Neutrophil (primary cell): ENCODE data around the gene BCAS3.

Source experiments
- H3K27ac ChIP-seq: fragments of 200-600 bp; sonication (generic); 2 replicates; pipeline ENCODE4 v1.5.1; 2016; ENCODE audit warnings: mild to moderate bottlenecking, moderate library complexity
- H3K27me3 ChIP-seq: fragments of 200-600 bp; sonication (generic); 2 replicates; pipeline ENCODE4 v1.6.0; 2016; ENCODE audit warnings: mild to moderate bottlenecking
- H3K36me3 ChIP-seq: fragments of 200-600 bp; sonication (generic); 2 replicates; pipeline ENCODE4 v1.5.1; 2017
- H3K4me1 ChIP-seq, 2 experiments: fragments of 200-600 bp in 1 of 2; sonication (generic) in 1 of 2; 1 replicate in 1 of 2; 2 replicates in 1 of 2; pipeline versions ENCODE4 v1.5.1 to v1.6.1; 2013 to 2016; ENCODE audit warnings: low read depth in 1 of 2, low read length in 1 of 2, mild to moderate bottlenecking in 1 of 2, moderate library complexity in 1 of 2; ENCODE audit not compliant: control insufficient read depth in 1 of 2, insufficient read depth in 1 of 2
- H3K4me3 ChIP-seq, 2 experiments: fragments of 200-600 bp in 1 of 2; sonication (generic) in 1 of 2; 1 replicate in 1 of 2; 2 replicates in 1 of 2; pipeline ENCODE4 v1.5.1; 2013 to 2016; ENCODE audit warnings: low read depth in 1 of 2, low read length in 1 of 2, mild to moderate bottlenecking in 1 of 2, moderate library complexity in 1 of 2
- H3K9me3 ChIP-seq: fragments of 200-600 bp; sonication (generic); 2 replicates; pipeline ENCODE4 v1.5.1; 2016
- TF ChIP-seq, protein P1 (sequence below): fragments of 200-600 bp; sonication (generic); IDR thresholded peaks from 2 replicates; pipeline ENCODE4 v1.5.1; 2016; ENCODE audit warnings: antibody characterized with exemption

The BCAS3 gene

DNA sequence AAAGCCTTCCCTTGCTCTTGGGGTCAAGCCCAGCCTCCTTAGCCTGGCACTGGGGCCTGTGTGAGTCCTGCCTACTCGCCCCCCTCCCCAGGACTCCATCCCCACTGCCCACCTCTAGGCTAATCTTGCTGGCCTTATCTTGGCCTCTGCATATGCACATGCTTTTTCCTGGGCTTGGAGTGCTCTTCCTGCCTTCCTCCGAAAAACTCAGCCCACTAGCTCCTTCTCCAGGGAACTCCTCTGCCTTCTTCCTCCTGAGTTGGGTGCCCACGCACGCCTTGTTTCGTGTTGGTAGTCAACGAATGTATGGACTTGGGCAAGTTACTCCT lies 738.5 kb downstream of the BCAS3 start:
- no peaks in the 10 kb centered on the region for H3K36me3 ChIP-seq
- no peaks in the 10 kb centered on the region for H3K9me3 ChIP-seq
- no peak overlapping the region for H3K27ac ChIP-seq
- H3K4me3 ChIP-seq = no peak overlapping the region
- TF ChIP-seq, protein P1, sequence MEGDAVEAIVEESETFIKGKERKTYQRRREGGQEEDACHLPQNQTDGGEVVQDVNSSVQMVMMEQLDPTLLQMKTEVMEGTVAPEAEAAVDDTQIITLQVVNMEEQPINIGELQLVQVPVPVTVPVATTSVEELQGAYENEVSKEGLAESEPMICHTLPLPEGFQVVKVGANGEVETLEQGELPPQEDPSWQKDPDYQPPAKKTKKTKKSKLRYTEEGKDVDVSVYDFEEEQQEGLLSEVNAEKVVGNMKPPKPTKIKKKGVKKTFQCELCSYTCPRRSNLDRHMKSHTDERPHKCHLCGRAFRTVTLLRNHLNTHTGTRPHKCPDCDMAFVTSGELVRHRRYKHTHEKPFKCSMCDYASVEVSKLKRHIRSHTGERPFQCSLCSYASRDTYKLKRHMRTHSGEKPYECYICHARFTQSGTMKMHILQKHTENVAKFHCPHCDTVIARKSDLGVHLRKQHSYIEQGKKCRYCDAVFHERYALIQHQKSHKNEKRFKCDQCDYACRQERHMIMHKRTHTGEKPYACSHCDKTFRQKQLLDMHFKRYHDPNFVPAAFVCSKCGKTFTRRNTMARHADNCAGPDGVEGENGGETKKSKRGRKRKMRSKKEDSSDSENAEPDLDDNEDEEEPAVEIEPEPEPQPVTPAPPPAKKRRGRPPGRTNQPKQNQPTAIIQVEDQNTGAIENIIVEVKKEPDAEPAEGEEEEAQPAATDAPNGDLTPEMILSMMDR = no peak
- peaks cover 100% of the 10 kb centered on the region for H3K27me3 ChIP-seq
- peaks cover 22 to 25% of the 10 kb centered on the region in 2 experiments for H3K4me1 ChIP-seq

- Histone ChIP-seq H3K27me3 (peaks cover 100% of the 10 kb centered on the region), H3K36me3 (no peaks in the 10 kb centered on the region), H3K4me3 (no peak overlapping the region), H3K27ac (no peak overlapping the region), H3K9me3 (no peaks in the 10 kb centered on the region), H3K4me1 (peaks cover 17 to 19% of the 10 kb centered on the region in 2 experiments)
- TF ChIP-seq, protein P1 = peak; percentile 61
These were observed 739.1 kb downstream of the BCAS3 start for GRCh38 chr17:61416540-61417363.

DNA sequence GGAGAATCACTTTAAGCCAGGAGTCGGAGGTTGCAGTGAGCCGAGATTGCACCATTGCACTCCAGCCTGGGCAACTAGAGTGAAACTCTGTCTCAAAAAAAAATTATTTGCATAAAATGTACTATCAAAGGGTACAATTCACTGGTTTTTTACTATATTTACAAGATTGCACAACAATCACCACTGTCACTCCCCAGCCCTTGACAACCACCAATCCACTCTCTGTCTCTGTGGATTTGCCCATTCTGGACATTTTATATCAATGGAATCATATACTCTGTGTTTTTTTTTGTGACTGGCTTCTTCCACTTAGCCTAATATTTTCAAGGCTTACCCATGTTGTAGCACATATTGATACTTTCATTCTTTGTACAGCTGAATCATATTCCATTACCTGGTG lies 740.8 kb downstream of the BCAS3 start:
- Histone ChIP-seq H3K27me3 (peaks cover 100% of the 10 kb centered on the region), H3K9me3 (no peaks in the 10 kb centered on the region), H3K36me3 (no peaks in the 10 kb centered on the region), H3K4me3 (no peak overlapping the region), H3K27ac (no peak overlapping the region), H3K4me1 (peaks cover 4 to 8% of the 10 kb centered on the region in 2 experiments)
- TF ChIP-seq, protein P1 = no peak

- H3K36me3 ChIP-seq = no peaks in the 10 kb centered on the region
- TF ChIP-seq, protein P1 = no peak
- peaks cover 100% of the 10 kb centered on the region for H3K27me3 ChIP-seq
- H3K4me3 ChIP-seq = no peak overlapping the region
- H3K4me1 ChIP-seq = peaks cover 4 to 8% of the 10 kb centered on the region in 2 experiments
- no peak overlapping the region for H3K27ac ChIP-seq
- H3K9me3 ChIP-seq = no peaks in the 10 kb centered on the region
These were observed 741.9 kb downstream of the BCAS3 start for GRCh38 chr17:61419496-61420046.

- Histone ChIP-seq H3K4me3 (no peak overlapping the region), H3K9me3 (no peaks in the 10 kb centered on the region), H3K27ac (no peak overlapping the region), H3K27me3 (peaks cover 100% of the 10 kb centered on the region), H3K36me3 (no peaks in the 10 kb centered on the region), H3K4me1 (peaks cover 4 to 8% of the 10 kb centered on the region in 2 experiments)
- TF ChIP-seq, protein P1 = no peak
These were observed 742.4 kb downstream of the BCAS3 start for GRCh38 chr17:61420052-61420451.
